Stimulated activated CD8-positive, alpha-beta memory T cell treated with anti-CD3 and anti-CD28 coated beads, Interleukin-7, amount 100 ng/mL, for 48 hours (primary cell): ENCODE measurements around the gene TRAPPC10.
"Not testable (repeated sequence)": the region's sequence is repeated elsewhere in the genome, so short reads cannot be mapped to it uniquely, and the experiment has no call there.

Source experiments
- DNase-seq, 2 donors: peaks; one replicate each; pipeline ENCODE4 v3.0.0-alpha.2; 2020; ENCODE audit warnings: low read depth in 1 of 2; ENCODE audit errors: extremely low read depth in 1 of 2

TRAPPC10 gene

GRCh38 chr21:44084496-44085241, 72.6 kb downstream of the TRAPPC10 start:
- no peak for DNase-seq

GRCh38 chr21:44085491-44086321, 73.6 kb downstream of the TRAPPC10 start:
- no peak for DNase-seq

- DNase-seq, result no peak
Observed at GRCh38 chr21:44086636-44087425, 74.7 kb downstream of the TRAPPC10 start.

GRCh38 chr21:44087426-44088400, 75.6 kb downstream of the TRAPPC10 start:
- DNase-seq, result no peak

- no peak for DNase-seq
Observed at GRCh38 chr21:44088401-44088780, 76.3 kb downstream of the TRAPPC10 start.

GRCh38 chr21:44089001-44089911, 77.1 kb downstream of the TRAPPC10 start:
- no peak for DNase-seq

- DNase-seq, result no peak
Observed at GRCh38 chr21:44090325-44090724, 78.2 kb downstream of the TRAPPC10 start.

GRCh38 chr21:44092211-44092610, 80.1 kb downstream of the TRAPPC10 start:
- DNase-seq, result no peak

GRCh38 chr21:44093761-44094160, 81.7 kb downstream of the TRAPPC10 start:
- no peak for DNase-seq

- no peak for DNase-seq
Observed at GRCh38 chr21:44094832-44095231, 82.7 kb downstream of the TRAPPC10 start.

GRCh38 chr21:44098507-44098906, 86.4 kb downstream of the TRAPPC10 start:
- DNase-seq, result not testable (repeated sequence)

- not testable (repeated sequence) for DNase-seq
Observed at GRCh38 chr21:44098964-44099363, 86.9 kb downstream of the TRAPPC10 start.

GRCh38 chr21:44107026-44107501, 95.0 kb downstream of the TRAPPC10 start, which contains the start of gene PWP2:
TSS of gene PWP2 (plus strand) at chr21:44107399. CDS start at chr21:44107417, 18 bp downstream.
- not testable (repeated sequence) for DNase-seq

GRCh38 chr21:44107589-44107988, 95.5 kb downstream of the TRAPPC10 start:
- DNase-seq, result not testable (repeated sequence)

GRCh38 chr21:44113702-44114371, 101.7 kb downstream of the TRAPPC10 start:
- not testable (repeated sequence) for DNase-seq

- DNase-seq, result not testable (repeated sequence)
Observed at GRCh38 chr21:44122131-44122530, 110.0 kb downstream of the TRAPPC10 start.

GRCh38 chr21:44127827-44128226, 115.7 kb downstream of the TRAPPC10 start:
- DNase-seq, result not testable (repeated sequence)

- DNase-seq, result not testable (repeated sequence)
Observed at GRCh38 chr21:44133715-44134057, 121.6 kb downstream of the TRAPPC10 start.
